CMK (cell line): ENCODE results near the gene CLEC9A.

Experiments
- DNase-seq: peaks from one replicate; pipeline ENCODE4 v3.0.0-alpha.2; 2010; ENCODE audit warnings: low read depth

Gene CLEC9A

DNA sequence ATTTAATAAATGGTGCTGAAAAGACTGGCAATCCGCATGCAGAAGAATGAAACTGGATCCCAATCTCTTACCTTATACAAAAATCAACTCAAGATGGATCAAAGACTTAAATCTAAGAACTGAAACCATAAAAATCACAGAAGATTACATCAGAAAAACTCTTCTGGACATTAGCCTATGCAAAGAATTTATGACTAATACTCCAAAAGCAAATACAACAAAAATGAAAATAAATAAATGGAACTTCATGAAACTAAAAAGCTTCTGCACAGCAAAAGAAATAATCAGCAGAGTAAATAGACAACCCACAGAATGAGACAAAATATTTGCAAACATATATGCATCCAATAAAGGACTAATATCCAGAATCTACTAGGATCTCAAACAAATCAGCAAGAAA, 82.6 kb downstream of the CLEC9A start:
- no peak for DNase-seq

DNA sequence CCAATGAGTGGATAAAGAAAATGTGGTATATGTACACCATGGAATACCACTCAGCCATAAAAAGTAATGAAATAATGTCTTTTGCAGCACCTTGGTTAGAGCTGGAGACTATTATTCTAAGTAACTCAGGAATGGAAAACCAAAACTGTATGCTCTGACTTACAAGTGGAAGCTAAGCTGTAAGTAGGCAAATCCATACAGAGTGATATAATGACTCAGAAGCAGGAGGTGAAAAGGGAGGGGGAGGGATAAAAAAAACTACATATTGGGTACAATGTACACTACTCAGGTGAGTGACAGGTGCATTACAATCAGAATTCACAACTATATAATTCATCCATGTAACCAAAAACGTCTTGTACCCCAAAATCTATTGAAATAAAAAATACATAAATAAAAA, 83.4 kb downstream of the CLEC9A start:
- no peak for DNase-seq

DNA sequence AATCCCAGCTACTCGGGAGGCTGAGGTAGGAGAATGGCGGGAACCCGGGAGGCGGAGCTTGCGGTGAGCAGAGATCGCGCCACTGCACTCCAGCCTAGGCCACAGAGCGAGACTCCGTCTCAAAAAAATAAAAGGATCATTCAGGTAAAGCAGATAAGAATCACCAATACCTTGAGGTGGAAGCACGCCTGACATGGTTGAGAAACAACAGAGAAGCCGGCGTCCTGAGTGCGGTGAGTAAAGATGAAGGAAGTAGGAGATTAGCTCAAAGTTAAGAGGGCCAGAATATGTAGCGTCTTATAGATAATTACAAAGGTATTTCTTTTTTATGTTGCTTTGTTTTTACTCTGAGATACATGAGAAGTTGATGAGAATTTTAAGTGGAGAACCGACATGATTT, 84.8 kb downstream of the CLEC9A start:
- DNase-seq, result no peak
